ENCODE data around the gene HYI.

DNA sequence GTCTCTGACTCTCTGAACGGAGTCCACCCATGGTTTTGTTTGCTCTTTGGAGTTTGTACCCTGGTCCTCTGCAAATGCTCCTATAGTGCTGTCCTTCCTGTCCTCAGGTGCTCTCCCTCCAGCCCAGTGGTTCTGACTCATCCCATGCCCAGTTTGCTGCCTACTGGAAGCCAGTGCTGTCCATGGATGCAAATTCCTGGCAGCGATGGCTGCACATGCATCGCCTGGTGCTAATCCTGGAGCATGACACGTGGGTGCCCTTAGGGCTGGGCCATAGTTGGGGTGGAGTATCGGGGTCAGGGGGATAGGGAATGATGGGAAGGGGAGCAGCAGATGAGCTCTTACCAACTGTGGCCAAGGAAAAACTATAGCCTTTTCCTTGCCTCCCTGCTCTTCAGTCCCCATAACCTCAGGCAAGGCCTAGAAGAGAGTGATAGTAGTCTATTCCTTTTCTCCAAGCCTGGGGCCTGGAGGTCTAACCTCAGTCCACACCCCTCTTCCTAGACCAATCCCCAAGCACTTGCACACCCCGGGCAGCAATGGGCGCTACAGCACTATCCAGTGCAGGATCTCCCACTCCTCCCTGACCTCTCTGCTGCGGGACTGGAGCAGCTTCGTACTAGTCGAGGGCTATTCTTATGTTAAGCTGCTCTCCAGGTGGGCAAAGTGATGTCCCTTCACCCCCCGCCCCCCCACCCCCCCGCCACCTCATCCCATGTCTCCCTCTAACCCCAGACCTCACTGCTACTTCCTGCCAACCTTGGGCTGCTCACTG is 31.6 kb downstream of the HYI start:
- TF ChIP-seq, protein P1, sequence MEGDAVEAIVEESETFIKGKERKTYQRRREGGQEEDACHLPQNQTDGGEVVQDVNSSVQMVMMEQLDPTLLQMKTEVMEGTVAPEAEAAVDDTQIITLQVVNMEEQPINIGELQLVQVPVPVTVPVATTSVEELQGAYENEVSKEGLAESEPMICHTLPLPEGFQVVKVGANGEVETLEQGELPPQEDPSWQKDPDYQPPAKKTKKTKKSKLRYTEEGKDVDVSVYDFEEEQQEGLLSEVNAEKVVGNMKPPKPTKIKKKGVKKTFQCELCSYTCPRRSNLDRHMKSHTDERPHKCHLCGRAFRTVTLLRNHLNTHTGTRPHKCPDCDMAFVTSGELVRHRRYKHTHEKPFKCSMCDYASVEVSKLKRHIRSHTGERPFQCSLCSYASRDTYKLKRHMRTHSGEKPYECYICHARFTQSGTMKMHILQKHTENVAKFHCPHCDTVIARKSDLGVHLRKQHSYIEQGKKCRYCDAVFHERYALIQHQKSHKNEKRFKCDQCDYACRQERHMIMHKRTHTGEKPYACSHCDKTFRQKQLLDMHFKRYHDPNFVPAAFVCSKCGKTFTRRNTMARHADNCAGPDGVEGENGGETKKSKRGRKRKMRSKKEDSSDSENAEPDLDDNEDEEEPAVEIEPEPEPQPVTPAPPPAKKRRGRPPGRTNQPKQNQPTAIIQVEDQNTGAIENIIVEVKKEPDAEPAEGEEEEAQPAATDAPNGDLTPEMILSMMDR (IDR thresholded peaks at IDR 0.05): no peak
- no peak for TF ChIP-seq POLR2A (IDR thresholded peaks at IDR 0.05)
